ENCODE results near the gene HLA-DMA.

Gene HLA-DMA

DNA sequence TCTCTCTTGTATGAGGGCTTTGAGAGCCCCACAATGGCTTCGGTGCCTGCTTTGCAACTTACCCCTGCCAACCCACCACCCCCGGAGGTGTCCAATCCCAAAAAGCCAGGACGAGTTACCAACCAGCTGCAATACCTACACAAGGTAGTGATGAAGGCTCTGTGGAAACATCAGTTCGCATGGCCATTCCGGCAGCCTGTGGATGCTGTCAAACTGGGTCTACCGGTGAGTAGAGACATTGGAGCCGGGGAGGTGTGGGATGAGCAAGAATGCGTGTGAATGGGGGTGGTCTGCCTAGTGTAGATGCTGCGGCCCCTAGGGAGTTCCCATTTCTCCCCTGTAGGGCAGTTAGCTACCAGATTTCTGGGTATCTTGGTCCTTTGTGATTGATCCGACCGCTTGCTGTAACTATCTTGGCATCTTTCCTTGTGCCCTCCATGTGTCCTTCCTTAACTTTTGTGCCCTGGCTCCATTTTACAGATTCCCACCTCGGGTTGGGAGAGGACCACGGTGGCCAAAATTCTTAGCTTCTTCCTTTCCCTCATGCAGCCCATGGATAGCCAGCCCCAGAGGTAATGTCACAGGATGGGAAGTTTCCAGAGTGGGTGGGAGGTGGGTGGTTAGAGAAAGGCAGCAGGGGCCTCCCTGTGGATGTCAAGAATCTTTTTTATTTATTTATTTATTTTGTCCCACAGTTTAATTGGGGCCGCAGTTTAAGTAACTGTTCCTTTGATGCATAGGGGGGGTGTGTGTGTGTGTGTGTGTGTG lies 21.8 kb upstream of the HLA-DMA start:
- DNase-seq (ENCODE audit: low read depth in 2 of 2), result no peak

DNA sequence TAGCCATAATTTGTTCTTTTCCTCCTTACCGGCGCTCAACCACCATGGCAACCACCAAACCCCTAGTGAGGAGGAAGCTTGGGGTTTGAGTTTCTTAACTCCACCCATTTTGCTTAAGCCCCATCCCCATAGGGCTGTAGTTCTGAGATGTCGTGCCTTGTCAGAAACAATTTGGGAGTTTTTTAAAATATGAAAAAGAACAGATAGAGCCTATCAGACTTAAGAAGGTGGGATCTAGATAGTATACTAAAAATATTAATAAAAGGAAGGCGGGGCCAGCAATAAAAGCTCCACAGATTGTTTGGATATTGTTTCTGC lies 21.1 kb upstream of the HLA-DMA start:
- DNase-seq (ENCODE audit: low read depth in 2 of 2), result no peak

DNA sequence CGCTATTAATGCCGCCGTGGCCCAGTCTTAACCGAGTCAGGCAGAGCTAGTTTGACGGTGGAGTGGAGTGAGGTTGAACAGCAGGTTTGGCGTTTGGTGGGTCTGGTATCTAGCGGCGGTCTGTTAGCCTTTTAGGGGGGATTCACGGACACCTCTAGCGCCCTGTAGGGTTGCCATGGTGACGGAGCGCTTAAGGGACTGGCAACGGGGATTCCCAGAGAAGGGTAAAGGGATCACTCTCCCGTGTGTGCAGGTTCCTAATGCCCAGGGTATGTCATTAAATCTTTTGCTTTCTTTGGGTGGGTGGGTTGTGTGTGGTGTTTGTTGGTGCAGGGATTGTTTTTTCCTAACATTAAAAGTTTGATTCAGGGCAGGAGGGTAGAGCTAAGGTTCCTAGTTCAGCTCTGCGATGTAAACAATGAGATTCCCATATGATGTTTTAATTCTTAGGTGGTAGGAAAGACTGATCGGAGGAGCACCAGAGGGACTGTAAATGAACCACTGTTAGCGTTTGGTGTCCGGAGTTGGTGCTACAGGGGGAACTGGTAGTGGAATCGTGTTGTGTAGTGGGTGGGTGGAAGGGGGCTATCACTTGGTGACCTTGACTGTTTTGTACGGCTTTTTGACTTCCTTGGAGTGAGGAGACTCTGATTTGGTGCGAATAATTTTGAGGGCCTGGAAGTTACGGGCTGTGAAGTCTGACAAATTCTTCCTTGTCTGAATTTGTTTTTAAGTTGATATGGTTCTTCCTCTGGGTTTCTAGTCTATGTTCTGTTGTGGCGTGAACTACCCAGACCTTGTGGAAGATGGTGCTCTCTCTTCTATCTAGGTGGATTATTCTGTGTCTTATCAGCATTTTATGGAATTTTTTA lies 20.5 kb upstream of the HLA-DMA start:
- no peak for DNase-seq (ENCODE audit: low read depth in 2 of 2)

DNA sequence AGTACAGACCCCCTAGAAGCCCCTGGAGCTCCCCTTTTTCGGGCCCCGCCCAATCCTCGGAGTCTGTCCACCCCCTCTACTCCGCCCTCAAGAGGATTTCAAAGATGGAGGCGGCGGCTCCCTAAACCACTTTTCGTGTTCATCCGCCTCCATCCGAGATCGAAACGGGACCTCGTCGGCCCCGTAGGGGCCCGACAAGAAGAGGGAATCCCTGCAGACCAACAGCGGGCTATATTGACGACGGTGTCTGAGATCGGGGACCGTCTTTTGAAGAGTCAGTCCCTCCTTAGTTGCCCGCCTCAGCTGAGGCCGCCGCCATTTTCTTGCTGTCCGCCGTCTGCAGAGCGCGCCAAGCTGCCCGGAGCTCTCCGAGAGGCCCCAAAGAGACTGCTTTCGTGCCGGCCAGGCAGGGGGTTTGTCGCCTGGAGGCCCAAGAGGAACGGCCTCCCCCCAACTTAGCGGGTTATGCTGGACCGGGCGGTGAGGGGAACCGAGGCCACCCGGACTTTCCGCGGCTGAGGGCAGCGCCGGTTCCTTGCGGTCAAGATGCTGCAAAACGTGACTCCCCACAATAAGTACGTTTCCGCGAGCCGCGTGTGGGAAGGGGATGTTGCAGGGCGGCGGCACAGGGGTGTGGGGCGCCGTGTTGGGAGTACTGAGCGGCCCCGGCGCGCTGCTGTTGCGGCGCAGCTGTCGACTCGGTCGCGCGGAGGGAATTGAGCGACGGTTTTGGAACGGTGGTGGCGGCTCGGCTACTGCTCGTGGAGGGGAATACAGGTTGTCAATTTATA lies 19.7 kb upstream of the HLA-DMA start:
- peak; percentile 32 to 42 for DNase-seq (ENCODE audit: low read depth in 2 of 2)

DNA sequence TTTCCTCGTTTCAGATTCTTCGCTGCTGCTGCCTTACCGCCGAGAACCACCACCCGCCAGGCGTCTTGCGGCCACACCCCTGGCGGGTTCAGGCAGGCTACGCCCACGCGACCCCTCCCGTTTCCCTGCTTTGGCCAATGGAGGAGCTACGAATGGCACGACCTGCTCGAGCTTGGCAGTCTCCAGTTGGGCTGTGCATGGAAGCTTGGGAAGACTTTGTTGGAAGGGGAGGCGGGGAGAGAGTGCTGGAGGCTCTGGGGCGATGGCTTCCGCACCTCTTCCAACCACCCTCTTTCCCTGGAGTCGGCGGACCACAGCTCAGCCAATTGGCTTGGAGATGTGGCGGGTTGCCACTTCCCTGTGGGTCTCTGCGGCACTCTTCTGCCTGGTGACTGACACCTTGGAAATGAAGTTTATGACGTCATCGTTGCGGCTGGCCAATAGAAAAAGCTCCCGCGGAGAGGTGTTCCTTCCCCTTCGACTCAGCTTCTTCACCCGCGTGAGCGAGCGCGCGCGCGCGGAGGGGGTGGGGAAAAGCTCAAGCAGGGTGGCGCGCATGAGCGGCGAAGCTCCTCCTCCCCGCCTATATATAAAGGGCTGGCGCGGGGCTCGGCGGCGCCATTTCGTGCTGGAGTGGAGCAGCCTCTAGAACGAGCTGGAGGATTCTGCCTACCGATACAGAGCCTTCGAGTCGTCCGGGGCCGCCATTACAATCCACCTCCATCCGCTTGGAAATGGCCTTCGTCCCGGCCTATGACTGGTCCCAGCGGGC lies 18.9 kb upstream of the HLA-DMA start:
- peak; percentile 98 for DNase-seq (ENCODE audit: low read depth in 2 of 2)

DNA sequence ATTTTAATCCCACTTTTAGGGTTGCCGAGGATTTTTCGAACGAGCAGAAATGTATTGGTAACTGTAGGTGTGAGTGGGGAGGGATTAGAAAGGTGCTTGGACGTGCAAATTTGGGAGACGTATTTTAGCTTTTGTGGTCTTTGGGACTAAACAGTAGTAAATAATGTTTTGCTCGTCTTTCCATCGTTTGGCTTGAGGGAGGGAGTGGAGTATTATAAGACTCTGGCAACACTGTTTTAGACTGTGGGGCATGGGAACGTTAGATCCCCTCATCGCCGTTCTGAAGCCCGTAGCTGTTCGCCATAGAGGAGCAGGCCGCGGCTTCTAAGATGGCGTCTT lies 18.3 kb upstream of the HLA-DMA start:
- DNase-seq (ENCODE audit: low read depth in 2 of 2), result no peak

DNA sequence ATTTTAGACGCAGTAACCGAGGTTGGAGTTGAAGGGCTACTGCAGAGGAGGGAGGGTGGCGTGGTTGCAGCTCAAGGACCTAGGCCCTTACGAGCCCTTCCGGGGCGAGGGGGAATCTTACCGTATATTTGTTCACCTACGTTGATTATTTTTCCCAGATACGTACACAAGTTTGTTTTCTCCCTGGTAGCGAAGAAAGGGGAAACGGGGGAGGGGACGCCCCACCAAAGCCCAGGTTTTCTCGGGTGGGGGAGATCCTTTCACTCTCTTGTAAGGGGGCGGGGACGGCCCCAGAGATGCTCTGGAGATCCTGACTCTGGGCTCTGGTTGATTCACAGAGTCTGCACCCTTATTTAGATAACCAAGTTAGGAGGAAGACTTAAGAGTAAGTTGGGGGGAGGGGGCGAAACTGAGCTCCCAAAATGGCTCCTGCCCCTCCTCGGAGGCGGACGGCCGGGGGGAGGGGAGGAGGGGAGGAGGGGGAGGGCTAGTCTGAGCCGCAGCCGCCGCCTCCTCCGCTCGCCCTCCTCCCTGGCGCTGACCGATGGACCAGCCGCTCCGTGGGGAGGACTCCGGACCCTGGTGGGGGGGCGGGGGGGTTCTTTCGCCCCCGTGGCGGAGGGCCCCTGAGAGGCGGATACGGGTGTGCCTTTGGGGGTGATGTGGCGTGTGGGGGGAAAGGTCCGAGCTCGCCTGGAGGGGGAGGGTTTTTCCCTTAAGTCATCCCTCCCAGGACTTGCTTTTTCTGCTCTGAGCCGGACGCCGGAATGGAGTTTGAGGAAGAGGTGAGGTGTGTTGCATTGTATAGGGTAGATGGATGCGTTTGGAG lies 17.7 kb upstream of the HLA-DMA start:
- peak; percentile 74 to 77 for DNase-seq (ENCODE audit: low read depth in 2 of 2)

DNA sequence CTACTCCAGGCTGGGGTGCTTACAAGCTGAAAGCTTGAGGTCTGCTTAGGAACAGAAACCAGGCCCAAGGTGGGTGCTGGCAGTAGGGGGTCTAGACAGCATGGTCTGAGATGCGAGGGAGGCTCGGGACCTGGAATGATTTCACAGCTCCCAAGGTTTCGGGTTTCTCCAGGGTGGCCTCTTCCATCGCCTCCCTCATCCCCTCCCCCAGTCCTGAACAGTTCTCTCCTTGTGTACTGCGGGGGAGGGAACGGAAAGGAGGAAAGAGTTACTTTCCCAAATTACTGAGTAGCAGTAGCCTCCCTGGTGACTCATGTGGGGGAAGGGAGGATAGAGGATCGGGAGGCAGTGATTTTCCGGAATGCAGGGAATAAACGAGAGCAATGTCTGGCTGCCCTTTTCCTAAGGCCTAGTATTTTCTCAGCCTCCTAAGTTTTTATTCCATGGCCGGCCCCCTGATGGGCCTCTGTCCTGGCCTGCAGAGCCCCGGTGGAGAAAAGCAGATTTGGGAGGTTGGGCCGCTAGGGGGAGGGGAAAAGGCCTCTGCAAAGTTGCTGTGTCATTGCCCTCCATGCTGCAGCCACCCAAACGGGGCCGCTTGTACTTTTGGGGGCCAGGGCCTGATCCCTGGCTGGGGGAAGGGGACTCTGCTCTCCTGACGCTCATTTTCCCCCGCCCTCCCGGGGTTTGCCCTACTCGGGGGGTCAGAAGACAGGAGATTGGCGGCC lies 17.0 kb upstream of the HLA-DMA start:
- DNase-seq (ENCODE audit: low read depth in 2 of 2), result peak; percentile 71 to 73

DNA sequence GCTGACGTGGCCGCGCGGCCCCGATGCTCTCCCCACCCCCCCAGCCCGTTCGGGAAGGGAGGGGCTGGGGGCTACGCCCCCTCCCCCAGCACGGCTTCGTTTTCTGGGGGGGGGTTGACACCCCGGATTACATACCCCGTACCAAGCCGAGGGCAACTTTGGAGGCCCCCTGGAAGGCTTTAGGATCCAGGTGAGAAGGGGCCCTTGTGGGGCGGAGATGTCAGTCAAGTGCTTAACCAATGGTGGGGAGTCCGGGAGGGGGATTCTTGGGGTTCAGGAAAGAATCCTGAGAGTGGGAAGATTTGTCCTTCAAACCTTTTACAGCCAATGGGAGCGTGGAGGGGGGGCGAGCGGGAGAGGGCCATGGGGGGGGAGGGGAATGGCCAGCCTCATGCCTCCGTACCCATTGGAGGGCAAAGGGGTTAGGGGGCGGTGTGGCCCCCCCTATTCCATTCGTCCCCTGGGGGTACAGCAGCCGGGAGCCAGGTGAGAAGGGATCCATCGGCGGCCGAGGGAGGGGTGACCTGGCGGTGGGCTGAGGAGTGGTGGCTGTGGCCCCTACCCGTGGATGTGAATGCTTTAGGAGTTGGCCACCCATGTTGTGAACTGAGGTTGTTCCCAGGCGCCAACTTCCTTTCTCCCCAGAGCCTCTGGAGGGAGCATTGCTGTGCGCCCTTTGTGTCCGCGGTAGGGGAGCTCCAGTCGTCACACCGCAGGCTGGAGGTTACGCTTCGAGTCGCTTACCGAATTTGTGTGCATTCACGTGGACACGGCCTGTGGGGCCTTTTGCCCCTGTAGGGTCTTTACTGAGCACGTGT lies 16.2 kb upstream of the HLA-DMA start:
- peak; percentile 61 to 69 for DNase-seq (ENCODE audit: low read depth in 2 of 2)

DNA sequence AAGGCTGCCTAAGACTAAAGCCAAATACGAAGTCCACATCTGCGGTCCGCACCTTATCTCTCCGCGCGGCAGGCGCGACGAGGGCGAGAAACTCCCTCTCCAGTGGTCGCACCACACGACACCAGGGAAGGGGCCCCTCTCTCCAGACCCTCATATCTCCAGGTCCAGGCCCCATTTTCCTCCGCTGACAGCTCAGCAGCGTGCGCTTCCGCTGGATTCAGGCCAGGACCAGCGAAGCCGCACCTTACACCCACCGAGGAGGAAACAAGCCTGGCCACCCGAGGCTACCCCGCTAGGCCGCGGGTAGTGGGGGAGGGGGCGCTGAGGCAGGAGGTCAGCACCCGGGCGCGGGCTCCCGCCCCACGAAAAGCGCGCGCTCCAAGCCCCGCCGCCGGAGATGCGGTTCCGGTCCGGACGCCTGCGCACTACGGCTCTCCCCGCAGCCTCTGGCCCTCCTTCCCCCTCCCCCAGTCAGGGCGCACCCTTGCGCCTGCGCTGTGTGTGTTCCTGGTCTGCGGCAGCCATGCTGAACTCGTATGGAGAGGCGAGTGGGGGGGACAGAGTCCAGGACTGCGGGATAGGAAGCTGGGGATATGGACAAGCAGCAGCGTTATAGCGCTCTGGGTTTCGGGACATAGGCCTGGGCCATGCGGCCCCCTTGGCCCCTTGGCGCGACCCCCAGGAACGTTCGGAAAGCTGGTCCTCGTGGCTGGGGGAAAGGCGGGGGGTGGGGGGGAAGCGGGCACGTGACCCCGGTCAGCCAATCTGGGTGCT lies 15.4 kb upstream of the HLA-DMA start, which contains the start of gene BRD2:
BRD2 (plus strand) TSS at position 502 of the 774 bp plus-strand sequence. CDS start 4,305 bp downstream, outside the sequence.
- peak; percentile 95 for DNase-seq (ENCODE audit: low read depth in 2 of 2)

DNA sequence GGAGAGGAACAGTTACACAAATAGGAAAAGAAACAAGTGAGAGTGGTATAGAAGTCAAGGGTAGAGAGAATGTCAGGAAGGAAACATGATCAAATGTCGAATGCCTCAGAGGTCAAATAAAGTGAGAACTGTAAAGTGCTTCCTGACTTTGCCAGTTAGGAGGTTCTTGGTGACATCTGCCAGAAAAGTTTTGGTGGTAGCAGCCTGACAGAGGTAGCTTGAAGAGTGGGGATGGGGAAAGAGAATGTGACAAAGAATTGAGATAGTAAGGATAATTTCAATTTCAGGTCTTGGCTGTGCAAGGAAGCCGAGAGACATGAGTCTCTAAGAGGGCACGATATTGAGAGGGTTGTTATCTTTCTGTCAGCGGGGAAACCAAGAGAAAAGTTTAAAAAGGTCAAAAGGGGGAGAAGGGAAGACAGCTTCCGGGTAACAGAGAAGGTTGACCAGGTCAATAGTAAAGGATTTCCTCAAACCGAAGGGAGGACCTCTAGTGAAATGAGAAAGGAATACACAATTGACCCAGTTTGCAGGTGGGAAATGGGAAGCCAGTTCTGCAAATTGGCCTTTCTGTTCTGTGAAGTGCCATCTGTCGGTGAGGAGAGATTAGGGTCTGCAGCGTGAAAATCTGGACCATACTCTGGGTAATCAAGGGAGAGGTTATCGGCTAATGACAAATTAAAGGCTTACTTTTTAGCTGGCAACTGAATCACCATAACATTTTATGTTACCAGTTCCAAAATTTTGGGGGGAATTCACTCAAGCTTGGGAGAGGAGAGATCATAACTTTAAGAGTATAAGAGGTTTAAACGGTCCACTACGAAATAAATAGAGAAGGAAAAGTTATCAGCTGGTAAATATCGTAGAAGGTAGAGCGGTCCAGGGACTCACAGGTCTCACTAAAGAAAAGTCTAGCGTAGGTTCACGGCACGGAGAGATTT lies 14.5 kb upstream of the HLA-DMA start:
- DNase-seq (ENCODE audit: low read depth in 2 of 2), result no peak

DNA sequence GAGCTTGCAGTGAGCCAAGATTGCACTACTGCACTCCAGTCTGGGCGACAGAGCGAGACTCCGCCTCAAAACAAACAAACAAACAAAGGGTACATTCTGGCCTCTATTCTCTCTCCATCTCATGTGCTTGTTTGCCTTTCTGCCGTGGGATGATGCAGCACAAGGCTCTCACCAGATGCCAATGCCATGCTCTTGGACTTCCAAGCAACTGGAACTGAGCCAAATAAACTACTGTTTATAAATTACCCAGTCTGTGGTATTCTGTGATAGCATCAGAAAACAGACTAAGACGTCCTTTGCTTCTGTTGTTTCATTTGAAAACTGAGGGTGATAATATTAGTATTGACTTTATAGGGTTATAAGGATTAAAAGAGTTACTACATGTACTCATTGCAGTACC lies 11.9 kb upstream of the HLA-DMA start:
- DNase-seq (ENCODE audit: low read depth in 2 of 2), result no peak

DNA sequence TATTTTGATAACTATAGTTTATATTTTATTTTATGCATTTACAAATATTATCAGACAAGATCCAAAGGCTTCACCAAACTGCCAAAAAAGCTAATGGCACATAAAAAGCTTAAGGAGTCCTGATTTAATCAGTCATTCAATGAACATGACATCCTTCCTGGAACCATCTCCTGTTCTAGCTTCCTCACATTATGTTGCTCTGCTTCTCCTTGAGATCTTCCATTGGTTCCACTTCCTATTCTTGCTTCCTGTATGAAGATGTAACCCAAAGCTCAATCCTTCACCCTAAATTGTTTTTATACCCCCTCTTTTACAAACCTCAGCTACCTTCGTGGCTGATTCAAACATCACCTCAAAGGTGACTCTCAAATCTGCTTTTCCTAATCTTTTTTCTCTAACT lies 11.0 kb upstream of the HLA-DMA start:
- DNase-seq (ENCODE audit: low read depth in 2 of 2), result no peak

DNA sequence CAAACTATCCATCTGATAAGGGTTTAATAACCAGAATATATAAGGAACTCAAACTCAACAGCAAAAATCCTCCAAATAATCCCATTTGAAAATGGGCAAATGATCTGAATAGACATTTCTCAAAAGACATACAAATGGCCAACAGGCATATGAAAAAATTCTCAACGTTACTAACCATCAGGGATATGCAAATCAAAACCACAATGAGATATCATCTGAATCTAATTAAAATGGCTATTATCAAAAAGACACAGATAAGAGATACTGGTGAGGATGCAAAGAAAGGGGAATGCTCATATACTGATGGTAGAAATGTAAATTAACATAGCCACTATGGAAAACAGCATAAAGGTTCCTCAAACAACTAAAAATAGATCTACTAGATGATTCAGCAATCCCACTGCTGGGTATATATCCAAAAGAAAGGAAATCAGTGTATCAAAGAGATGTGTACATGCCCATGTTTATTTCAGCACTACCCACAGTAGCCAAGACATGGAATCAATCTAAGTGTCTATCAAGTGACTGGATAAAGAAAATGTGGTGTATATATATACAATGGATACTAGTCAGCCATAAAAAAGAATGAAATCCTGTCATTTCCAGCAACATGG lies 9.4 kb upstream of the HLA-DMA start:
- no peak for DNase-seq (ENCODE audit: low read depth in 2 of 2)

DNA sequence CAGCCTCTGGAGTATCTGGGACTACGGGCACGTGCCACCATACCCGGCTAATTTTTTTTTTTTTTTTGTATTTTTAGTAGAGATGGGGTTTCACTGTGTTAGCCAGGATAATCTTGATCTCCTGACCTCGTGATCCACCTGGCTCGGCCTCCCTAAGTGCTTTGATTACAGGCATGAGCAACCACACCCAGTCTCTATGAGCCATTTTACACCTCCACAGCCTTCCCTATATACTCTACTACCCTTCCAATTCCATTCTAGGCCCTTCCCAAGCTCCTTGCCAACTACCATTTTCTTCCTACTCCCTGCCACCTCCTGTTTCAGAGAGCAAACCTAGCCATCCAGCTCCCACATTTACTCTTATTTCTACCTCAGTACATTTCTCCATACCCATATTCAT lies 7.7 kb upstream of the HLA-DMA start:
- DNase-seq (ENCODE audit: low read depth in 2 of 2), result no peak

DNA sequence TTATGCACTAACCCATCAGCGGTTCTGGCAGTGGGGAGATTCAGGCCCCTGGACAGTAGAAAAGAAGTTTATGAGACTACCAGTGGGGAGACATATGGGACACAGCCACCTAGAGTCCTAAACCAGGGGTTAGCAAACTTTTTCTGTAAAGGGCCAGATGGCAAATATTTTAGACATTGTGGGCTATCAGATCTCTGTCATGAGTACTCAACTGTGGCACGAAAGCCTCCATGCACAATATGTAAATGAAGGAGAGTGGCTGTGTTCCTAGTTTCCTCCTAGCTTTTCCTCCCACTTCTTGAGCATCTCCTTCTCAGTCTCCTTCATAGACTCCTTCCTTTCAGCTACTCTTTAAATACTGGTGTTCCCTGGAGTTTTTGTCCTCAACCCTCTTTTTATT lies 3.3 kb upstream of the HLA-DMA start:
- no peak for DNase-seq (ENCODE audit: low read depth in 2 of 2)

All from stimulated activated CD8-positive, alpha-beta memory T cell treated with anti-CD3 and anti-CD28 coated beads, Interleukin-15, amount 100 ng/mL, for 48 hours (primary cell).